ENCODE measurements around the gene SMIM10L2A. TPM values are rescaled to one million over a fixed set of nuclear protein-coding genes. Genes with fewer than 3 reads are reported as not detected.

Gene SMIM10L2A
- total and polyA plus RNA-seq, 2 of the 4 experiments (the other 2 are of a cell fraction), result under 0.01 to 0.10 TPM

Small RNAs within 50 kb of the gene (microRNA-seq; reads per million reads assigned to microRNA genes)
- gene RNA5SP515 (ENCODE audit: insufficient read depth, insufficient read length), result not detected

Small RNAs within 50 kb of the gene (small RNA-seq; reads per million reads assigned to genes)
- 0 reads per million in 5 experiments for gene RNA5SP515

Other genes starting within 250 kb of the SMIM10L2A start
- gene ETDA, start 169.9 kb upstream of the SMIM10L2A start, total RNA-seq (2012; rRNA removed), result not detected in 2 replicates
- not detected in 2 replicates for gene ETDA, start 169.9 kb upstream of the SMIM10L2A start, polyA plus RNA-seq (2012; rRNA removed)
- gene ETDC, start 112.5 kb upstream of the SMIM10L2A start, total RNA-seq (2012; rRNA removed), result not detected in 2 replicates
- not detected in 2 replicates for gene ETDC, start 112.5 kb upstream of the SMIM10L2A start, polyA plus RNA-seq (2012; rRNA removed)
- gene ZNF75D, start 77.8 kb upstream of the SMIM10L2A start, total RNA-seq (2012; rRNA removed), result 4.1 and 4.2 TPM in 2 replicates
- 3.3 and 4.2 TPM in 2 replicates for gene ZNF75D, start 77.8 kb upstream of the SMIM10L2A start, polyA plus RNA-seq (2012; rRNA removed)
- 6.1 and 6.4 TPM in 2 replicates for gene ZNF449, start 77.1 kb upstream of the SMIM10L2A start, total RNA-seq (2012; rRNA removed)
- 2.4 and 3.5 TPM in 2 replicates for gene ZNF449, start 77.1 kb upstream of the SMIM10L2A start, polyA plus RNA-seq (2012; rRNA removed)
- 2.7 and 3.9 TPM in 2 replicates for gene INTS6L, start 98.7 kb downstream of the SMIM10L2A start, total RNA-seq (2012; rRNA removed)
- gene INTS6L, start 98.7 kb downstream of the SMIM10L2A start, polyA plus RNA-seq (2012; rRNA removed), result 4.6 and 5.1 TPM in 2 replicates